ENCODE results near the gene SUN1.

SUN1 gene

DNA sequence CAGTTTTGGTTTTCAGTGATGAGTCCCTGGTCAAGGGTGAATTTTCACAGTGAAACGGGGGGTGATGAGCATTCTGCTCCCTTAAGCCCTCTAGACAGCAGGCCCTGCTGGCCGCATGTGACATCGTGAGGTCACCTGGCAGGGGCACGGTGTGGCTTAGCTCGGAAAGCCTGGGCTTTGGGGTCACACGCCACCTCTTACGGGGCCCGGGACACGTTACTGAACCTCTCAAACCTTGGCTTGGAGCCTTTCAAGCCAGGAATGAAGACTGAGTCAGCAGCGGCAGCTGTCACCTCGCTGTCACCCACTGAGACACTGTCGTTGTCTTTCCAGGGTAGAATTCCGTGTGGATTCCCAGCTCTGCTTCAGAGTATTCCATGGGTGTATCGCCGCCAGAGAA is 48.2 kb downstream of the SUN1 start:
- Histone ChIP-seq H3K4me3 (no peak overlapping the region), H3K9me3 (no peaks in the 10 kb centered on the region), H3K27ac (no peak overlapping the region), H3K27me3 (no peaks in the 10 kb centered on the region), H3K4me1 (peaks cover 0 to 59% (median 40%) of the 10 kb centered on the region in 4 donors), H3K36me3 (peaks cover 0 to 21% (median 0%) of the 10 kb centered on the region in 3 donors)
- DNase-seq = no peak
- TF ChIP-seq, protein P1, sequence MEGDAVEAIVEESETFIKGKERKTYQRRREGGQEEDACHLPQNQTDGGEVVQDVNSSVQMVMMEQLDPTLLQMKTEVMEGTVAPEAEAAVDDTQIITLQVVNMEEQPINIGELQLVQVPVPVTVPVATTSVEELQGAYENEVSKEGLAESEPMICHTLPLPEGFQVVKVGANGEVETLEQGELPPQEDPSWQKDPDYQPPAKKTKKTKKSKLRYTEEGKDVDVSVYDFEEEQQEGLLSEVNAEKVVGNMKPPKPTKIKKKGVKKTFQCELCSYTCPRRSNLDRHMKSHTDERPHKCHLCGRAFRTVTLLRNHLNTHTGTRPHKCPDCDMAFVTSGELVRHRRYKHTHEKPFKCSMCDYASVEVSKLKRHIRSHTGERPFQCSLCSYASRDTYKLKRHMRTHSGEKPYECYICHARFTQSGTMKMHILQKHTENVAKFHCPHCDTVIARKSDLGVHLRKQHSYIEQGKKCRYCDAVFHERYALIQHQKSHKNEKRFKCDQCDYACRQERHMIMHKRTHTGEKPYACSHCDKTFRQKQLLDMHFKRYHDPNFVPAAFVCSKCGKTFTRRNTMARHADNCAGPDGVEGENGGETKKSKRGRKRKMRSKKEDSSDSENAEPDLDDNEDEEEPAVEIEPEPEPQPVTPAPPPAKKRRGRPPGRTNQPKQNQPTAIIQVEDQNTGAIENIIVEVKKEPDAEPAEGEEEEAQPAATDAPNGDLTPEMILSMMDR (IDR thresholded peaks at IDR 0.05) = no peak
- intact Hi-C loops (cut with DNase I; ENCODE audit: low total_unique reads) = no loop called here

DNA sequence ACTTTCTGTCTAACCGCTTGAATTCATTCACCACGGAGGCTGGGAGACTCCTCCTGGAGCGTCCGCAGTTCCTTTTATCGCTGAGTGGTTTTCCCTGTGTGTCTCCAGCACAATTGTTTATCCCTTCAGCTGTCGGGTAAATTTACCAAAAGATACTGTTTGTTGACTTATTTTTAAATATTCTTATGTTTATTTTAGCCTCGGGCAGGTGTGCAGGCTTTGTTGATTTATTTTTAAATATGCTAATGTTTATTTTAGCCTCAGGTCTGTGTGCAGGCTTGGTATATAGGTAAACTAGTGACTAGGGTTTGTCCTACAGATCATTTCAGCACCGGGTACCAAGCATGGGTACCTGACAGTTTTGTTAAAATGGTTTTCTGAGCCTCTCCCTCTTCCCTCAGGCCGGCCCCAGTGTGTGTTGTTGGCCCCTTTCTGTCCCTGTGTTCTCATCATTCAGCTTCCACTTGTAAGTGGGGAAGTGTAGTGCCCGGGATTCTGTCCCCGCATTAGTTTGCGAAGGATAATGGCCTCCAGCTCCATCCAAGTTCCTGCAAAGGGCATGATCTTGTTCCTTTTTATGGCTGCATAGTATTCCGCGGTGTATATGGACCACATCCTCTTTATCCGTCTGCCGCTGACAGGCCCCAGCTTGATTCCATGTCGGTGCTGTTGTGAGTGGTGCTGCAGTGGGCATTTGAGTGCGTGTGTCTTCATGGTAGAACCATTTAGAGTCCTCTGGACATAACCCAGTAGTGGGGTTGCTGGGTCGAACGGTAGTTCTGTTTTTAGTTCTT is 49.4 kb downstream of the SUN1 start:
- no peak for DNase-seq
- Histone ChIP-seq H3K36me3 (peaks cover 3 to 33% (median 7%) of the 10 kb centered on the region in 3 donors), H3K9me3 (no peaks in the 10 kb centered on the region), H3K4me3 (no peak overlapping the region), H3K27me3 (no peaks in the 10 kb centered on the region), H3K27ac (no peak overlapping the region), H3K4me1 (peaks cover 0 to 56% (median 36%) of the 10 kb centered on the region in 4 donors)
- TF ChIP-seq, protein P1 (IDR thresholded peaks at IDR 0.05) = no peak
- intact Hi-C loops (cut with DNase I; ENCODE audit: low total_unique reads) = no loop called here

DNA sequence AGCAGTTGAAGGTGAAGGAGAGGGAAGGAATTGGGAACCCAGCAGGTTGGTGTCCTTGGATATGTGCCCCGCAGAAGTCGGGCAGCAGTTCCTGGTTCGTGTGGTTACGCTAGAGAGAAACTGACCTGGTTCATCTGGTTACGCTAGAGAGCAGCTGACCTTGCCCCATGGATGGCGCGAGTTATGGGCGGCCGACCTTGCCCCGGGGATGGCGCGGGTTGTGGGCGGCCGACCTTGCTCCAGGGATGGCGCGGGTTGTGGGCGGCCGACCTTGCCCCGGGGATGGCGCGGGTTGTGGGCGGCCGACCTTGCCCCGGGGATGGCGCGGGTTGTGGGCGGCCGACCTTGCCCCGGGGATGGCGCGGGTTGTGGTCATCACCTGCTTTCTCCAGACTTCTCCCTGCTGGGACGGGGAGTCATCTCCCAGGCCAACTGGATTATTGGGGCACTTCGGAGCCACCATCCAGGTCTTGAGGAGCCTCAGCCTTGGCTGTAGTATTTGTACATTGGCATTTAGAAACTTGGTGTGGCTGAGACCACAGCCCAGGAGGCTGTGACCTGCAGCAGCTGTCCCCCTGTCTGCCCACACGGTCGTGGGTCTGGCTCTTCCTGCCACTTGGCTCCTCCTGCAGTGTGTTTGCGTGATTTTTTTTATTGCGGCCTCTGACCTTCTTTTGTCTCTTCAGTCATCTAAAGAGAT is 50.2 kb downstream of the SUN1 start:
- no peak overlapping the region for H3K4me3 ChIP-seq
- TF ChIP-seq, protein P1 (IDR thresholded peaks at IDR 0.05) = no peak

DNA sequence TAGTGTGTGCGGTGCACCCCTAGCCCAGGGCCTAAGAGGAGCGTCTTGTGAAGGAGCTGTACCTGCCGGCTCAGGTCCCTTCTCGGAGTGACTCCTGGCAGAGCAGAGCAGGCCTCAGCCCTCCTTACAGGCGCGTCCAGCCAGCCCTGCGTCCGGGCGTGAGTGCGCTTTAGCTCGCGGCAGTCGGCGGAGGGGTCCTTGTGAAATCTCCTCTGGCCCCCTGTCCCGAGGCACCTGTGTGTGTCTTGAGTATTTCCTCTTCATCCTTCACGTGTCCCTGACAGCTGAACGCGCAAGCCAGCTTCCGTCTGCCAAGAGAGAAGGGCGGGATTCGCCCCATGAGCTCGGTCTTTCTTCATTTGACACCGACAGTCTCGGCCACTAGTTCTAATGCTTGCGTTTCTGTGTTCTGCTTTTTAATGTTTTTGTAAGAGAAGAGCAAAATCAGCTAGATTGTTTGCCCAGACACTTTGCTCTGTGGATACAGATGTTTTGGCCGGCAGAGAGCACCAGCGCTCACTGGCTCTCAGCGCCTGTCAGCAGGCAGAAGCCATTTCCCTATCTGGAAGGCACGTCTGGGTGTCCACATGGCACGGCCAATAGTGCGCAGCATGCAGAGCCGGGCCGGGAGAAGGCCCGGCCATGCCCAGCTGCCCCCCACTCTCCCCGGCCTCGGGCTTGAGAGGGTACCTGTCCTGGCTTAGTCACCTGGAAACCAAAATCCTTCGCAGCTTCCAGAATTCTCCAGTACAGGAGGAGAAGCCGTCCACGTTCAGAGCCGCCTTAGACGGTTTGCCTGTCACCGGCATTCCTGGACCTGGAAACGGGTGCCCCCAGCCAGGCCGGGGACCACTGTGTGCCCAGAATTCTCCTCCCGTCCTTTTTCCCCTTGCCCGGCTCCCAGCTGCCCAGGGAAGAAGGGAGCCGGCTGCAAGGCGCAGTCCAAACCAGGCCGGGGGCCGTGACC is 51.1 kb downstream of the SUN1 start:
- intact Hi-C loops (cut with DNase I; ENCODE audit: low total_unique reads) = no loop called here
- no peak overlapping the region for H3K4me3 ChIP-seq
- TF ChIP-seq, protein P1 (IDR thresholded peaks at IDR 0.05) = no peak
- H3K27ac ChIP-seq = no peak overlapping the region
- no peak for DNase-seq
- H3K9me3 ChIP-seq = no peaks in the 10 kb centered on the region
- H3K27me3 ChIP-seq = no peaks in the 10 kb centered on the region
- H3K4me1 ChIP-seq = peaks cover 0 to 47% (median 27%) of the 10 kb centered on the region in 4 donors
- peaks cover 20 to 50% (median 24%) of the 10 kb centered on the region in 3 donors for H3K36me3 ChIP-seq

More for the DNA sequence above, 50.2 kb downstream of the SUN1 start:
- H3K27ac ChIP-seq = no peak overlapping the region
- H3K36me3 ChIP-seq = peaks cover 11 to 41% (median 15%) of the 10 kb centered on the region in 3 donors
- H3K27me3 ChIP-seq = no peaks in the 10 kb centered on the region
- no peak for DNase-seq
- H3K9me3 ChIP-seq = no peaks in the 10 kb centered on the region
- intact Hi-C loops (cut with DNase I; ENCODE audit: low total_unique reads) = no loop called here
- H3K4me1 ChIP-seq = peaks cover 0 to 55% (median 35%) of the 10 kb centered on the region in 4 donors
